Large intestine (tissue), 3 donors: ENCODE results near the gene MGAT4C. TPM values are rescaled to one million over a fixed set of nuclear protein-coding genes. Genes with fewer than 3 reads are reported as not detected.

Experiments used
- DNase-seq, 2 donors: peaks; one replicate each; pipeline versions ENCODE4 v3.0.0 to v3.0.0-alpha.2; 2013
- H3K27ac ChIP-seq: one replicate; pipeline ENCODE4 v1.5.1; 2013; ENCODE audit warnings: low read length
- H3K27me3 ChIP-seq: 2 replicates; pipeline ENCODE4 v1.6.1; 2013; ENCODE audit warnings: low read length; ENCODE audit not compliant: control insufficient read depth, insufficient read depth
- H3K36me3 ChIP-seq: 2 replicates; pipeline ENCODE4 v1.6.1; 2013; ENCODE audit warnings: low read length; ENCODE audit not compliant: control insufficient read depth, insufficient read depth
- H3K4me1 ChIP-seq: one replicate; pipeline ENCODE4 v1.6.1; 2013; ENCODE audit warnings: low read length; ENCODE audit not compliant: control insufficient read depth, insufficient read depth
- H3K4me3 ChIP-seq: one replicate; pipeline ENCODE4 v1.5.1; 2013; ENCODE audit warnings: low read length
- H3K9me3 ChIP-seq: one replicate; pipeline ENCODE4 v1.6.1; 2013; ENCODE audit warnings: mild to moderate bottlenecking, low read depth, low read length, moderate library complexity; ENCODE audit not compliant: control insufficient read depth
- WGBS: methylation state at CpG from one replicate; pipeline ENCODE4 v1.1.5; 2013; ENCODE audit warnings: low lambda C conversion rate; ENCODE audit not compliant: insufficient coverage; 5-methylcytosine and 5-hydroxymethylcytosine counted together
- polyA plus RNA-seq: library from polyadenylated mRNA; unstranded; fragments of 120-200 nt; gene quantifications from one replicate; pipeline ENCODE4 v1.2.1, GENCODE V29; 2013

The MGAT4C gene
- polyA plus RNA-seq, 1 donor: 0.43 TPM

GRCh38 chr12:86230516-86231146 is 25.6 kb downstream of the MGAT4C start:
- H3K27me3 ChIP-seq: no peaks in the 10 kb centered on the region
- H3K9me3 ChIP-seq: no peaks in the 10 kb centered on the region
- no peaks in the 10 kb centered on the region for H3K36me3 ChIP-seq
- DNase-seq: no peak
- no peak overlapping the region for H3K4me3 ChIP-seq
- 59% methylated on average over 5 of the region's 8 CpGs for WGBS
- H3K4me1 ChIP-seq: no peaks in the 10 kb centered on the region
- H3K27ac ChIP-seq: no peak overlapping the region

- no peaks in the 10 kb centered on the region for H3K27me3 ChIP-seq
- H3K36me3 ChIP-seq: no peaks in the 10 kb centered on the region
- 100% methylated on average over 1 of the region's 2 CpGs for WGBS
- no peaks in the 10 kb centered on the region for H3K4me1 ChIP-seq
- H3K9me3 ChIP-seq: no peaks in the 10 kb centered on the region
- no peak for DNase-seq
- no peak overlapping the region for H3K27ac ChIP-seq
- no peak overlapping the region for H3K4me3 ChIP-seq
Observed at GRCh38 chr12:86229772-86230171, 26.4 kb downstream of the MGAT4C start.

GRCh38 chr12:86228656-86229055 is 27.5 kb downstream of the MGAT4C start:
- H3K36me3 ChIP-seq: no peaks in the 10 kb centered on the region
- no peak for DNase-seq
- no peaks in the 10 kb centered on the region for H3K9me3 ChIP-seq
- H3K27ac ChIP-seq: no peak overlapping the region
- H3K27me3 ChIP-seq: no peaks in the 10 kb centered on the region
- no peaks in the 10 kb centered on the region for H3K4me1 ChIP-seq
- no peak overlapping the region for H3K4me3 ChIP-seq

DNA sequence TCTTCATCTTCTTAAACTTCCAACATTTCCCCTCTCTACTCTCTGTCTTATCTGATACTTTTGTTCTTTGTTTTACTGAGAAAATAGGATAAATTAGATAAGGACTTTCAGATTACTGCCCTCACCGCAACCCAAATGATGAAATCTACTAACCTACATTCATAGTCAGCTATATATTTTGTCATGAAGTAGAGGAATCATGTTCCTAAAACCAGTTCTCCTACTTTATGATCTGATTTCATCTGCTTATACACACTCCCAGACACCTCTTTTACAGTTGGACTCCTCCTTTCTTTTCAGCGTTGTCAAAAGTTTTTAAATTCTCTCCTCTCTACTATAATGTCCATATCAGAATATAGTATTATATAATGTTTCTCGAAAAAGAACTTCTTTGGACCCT is 29.7 kb downstream of the MGAT4C start:
- 78% methylated on average over 3 of the region's 3 CpGs for WGBS
- Histone ChIP-seq H3K27me3 (no peaks in the 10 kb centered on the region), H3K36me3 (no peaks in the 10 kb centered on the region), H3K27ac (no peak overlapping the region), H3K4me1 (no peaks in the 10 kb centered on the region), H3K9me3 (no peaks in the 10 kb centered on the region), H3K4me3 (no peak overlapping the region)
- no peak for DNase-seq

DNA sequence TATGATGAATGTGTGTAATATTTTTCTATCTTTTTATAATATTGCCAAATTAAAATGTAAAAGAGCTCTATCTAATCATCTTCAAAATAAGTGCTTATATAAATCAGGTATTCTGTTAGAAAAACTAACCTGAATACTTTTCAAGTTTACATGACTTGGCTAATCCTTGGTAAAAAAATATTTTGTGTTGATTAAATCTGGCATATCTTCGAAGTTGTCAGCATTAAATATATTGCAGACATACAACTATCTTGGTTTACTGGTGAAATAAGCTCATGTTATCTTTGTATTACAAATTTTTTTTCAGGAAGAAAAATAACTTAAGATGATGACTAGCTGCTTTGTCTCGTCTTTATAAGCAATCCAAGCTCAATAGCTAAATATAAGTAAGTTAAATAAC is 39.6 kb downstream of the MGAT4C start:
- Histone ChIP-seq H3K27me3 (no peaks in the 10 kb centered on the region), H3K36me3 (no peaks in the 10 kb centered on the region), H3K9me3 (no peaks in the 10 kb centered on the region), H3K4me1 (no peaks in the 10 kb centered on the region), H3K27ac (no peak overlapping the region), H3K4me3 (no peak overlapping the region)
- DNase-seq: no peak
- no CpG with 5 or more reads among the region's 2 CpGs for WGBS

GRCh38 chr12:86213012-86213411 is 43.2 kb downstream of the MGAT4C start:
- no peaks in the 10 kb centered on the region for H3K4me1 ChIP-seq
- no CpG with 5 or more reads among the region's 2 CpGs for WGBS

DNA sequence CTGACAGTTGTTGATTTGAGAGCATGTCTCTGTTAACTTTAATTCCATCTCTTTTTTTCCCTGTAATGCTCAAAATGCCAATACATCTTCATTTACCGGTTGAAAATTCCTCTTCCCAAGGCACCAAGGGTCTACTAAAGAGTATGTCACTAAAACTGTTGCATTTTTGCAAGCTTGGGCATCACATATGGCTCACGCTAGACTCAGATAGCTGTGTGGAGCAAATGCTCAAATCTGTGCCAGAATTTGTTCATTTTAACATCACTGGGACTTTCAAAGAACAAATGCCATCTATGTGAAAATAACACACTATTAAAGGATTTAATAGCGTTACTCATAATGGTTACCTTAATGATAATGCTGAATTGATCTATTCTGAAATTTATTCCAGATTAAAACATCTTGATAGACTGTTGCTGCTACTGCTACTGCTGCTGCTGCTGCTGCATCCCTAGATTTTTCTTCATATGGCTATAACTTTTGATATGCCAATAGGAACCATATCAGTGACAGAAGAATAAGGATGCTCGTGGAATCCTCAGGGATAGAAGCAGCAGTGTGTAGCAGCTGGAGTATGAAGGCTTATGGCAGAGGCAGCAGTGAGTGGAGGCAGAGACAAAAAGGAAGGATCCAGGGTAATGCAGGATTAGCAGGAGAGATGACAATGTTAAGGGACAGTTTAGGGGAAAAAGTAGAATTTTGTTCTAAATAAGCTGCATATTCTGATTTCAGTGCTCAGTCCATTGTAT is 57.3 kb downstream of the MGAT4C start:
- Histone ChIP-seq H3K27ac (no peak overlapping the region), H3K4me3 (no peak overlapping the region), H3K36me3 (no peaks in the 10 kb centered on the region), H3K9me3 (no peaks in the 10 kb centered on the region), H3K4me1 (no peaks in the 10 kb centered on the region), H3K27me3 (no peaks in the 10 kb centered on the region)
- WGBS: 92% methylated on average over 2 of the region's 4 CpGs
- no peak for DNase-seq

More at GRCh38 chr12:86213012-86213411, 43.2 kb downstream of the MGAT4C start:
- no peaks in the 10 kb centered on the region for H3K9me3 ChIP-seq
- H3K27me3 ChIP-seq: no peaks in the 10 kb centered on the region
- H3K36me3 ChIP-seq: no peaks in the 10 kb centered on the region
- no peak overlapping the region for H3K4me3 ChIP-seq
- H3K27ac ChIP-seq: no peak overlapping the region
- DNase-seq: no peak

DNA sequence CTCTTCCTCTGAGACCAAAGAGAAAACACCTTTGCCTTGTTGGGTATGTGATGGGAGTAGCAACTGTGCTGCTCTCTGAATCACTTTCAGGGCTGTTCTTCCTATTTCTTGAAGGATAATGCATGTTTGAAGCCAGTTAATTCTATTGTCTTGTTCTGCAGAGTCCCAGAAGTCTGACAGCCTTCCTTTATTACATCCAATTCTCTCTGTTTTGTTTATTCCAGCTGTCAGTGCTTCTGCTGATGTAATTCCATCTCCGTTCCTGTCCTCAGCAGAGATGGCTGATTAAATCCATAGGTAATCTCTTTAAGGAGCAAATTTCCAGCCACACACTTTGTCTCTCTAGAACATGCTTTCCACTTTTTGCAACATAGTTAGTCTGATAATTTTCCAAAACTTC is 59.7 kb downstream of the MGAT4C start:
- H3K4me1 ChIP-seq: no peaks in the 10 kb centered on the region
- H3K4me3 ChIP-seq: no peak overlapping the region
- DNase-seq: peak in 1 of 2 donors; percentile 3
- no peaks in the 10 kb centered on the region for H3K27me3 ChIP-seq
- no peak overlapping the region for H3K27ac ChIP-seq
- 75% methylated on average over 1 of the region's 1 CpG for WGBS
- H3K9me3 ChIP-seq: no peaks in the 10 kb centered on the region
- H3K36me3 ChIP-seq: no peaks in the 10 kb centered on the region

GRCh38 chr12:86194721-86195120 is 61.5 kb downstream of the MGAT4C start:
- no CpG with 5 or more reads among the region's 2 CpGs for WGBS
- no peaks in the 10 kb centered on the region for H3K27me3 ChIP-seq
- H3K4me1 ChIP-seq: no peaks in the 10 kb centered on the region
- no peaks in the 10 kb centered on the region for H3K36me3 ChIP-seq
- no peak overlapping the region for H3K27ac ChIP-seq
- H3K4me3 ChIP-seq: no peak overlapping the region
- no peaks in the 10 kb centered on the region for H3K9me3 ChIP-seq
- DNase-seq: no peak

DNA sequence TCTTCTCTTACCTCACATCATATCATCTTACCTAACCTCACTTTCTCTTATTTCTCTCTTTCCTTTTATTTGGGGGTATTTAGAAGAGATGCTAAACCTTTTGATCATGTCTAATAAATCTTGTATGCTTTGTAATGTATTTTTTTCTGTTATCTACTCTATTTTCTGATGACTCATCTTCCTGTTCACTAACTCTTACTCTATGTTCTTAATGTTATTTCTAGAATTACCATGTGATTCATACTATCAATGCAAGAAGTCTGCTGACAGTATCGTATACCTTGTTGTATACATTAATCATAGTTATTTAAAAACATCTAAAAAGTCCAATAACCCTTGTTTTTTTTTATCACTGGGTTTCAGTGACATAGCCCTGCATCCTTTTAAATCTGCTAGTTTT is 62.3 kb downstream of the MGAT4C start:
- Histone ChIP-seq H3K27ac (no peak overlapping the region), H3K9me3 (no peaks in the 10 kb centered on the region), H3K4me3 (no peak overlapping the region), H3K4me1 (no peaks in the 10 kb centered on the region), H3K27me3 (no peaks in the 10 kb centered on the region), H3K36me3 (no peaks in the 10 kb centered on the region)
- WGBS: 100% methylated on average over 1 of the region's 1 CpG
- no peak for DNase-seq

GRCh38 chr12:86188226-86188625 is 68.0 kb downstream of the MGAT4C start:
- H3K4me3 ChIP-seq: no peak overlapping the region
- no peaks in the 10 kb centered on the region for H3K36me3 ChIP-seq
- no peaks in the 10 kb centered on the region for H3K4me1 ChIP-seq
- no peaks in the 10 kb centered on the region for H3K27me3 ChIP-seq
- no CpG with 5 or more reads among the region's 1 CpG for WGBS
- no peak overlapping the region for H3K27ac ChIP-seq
- H3K9me3 ChIP-seq: no peaks in the 10 kb centered on the region
- no peak for DNase-seq
